ENCODE results near the gene CATSPERB.

DNA sequence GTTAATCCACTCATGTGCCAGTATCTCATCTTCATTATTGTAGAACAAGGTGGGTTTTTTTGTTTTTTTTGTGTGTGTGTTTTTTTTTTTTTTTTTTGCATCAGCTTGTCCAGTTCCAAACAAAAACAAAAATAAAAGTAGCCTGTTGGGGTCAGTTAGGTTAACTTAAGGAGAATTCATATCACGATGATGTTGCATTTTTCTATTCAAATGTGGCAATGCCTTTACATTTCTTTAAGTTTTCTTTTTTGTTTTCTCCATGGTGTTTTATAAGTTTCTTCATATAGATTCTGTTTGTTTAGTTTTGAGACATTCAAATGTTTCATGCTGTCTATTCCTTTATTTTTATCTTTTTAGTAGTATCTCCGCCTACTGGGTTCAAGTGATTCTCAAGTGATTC, 16.2 kb upstream of the CATSPERB start:
- no peak for TF ChIP-seq POLR2A (IDR thresholded peaks at IDR 0.05)
- TF ChIP-seq, protein P1, sequence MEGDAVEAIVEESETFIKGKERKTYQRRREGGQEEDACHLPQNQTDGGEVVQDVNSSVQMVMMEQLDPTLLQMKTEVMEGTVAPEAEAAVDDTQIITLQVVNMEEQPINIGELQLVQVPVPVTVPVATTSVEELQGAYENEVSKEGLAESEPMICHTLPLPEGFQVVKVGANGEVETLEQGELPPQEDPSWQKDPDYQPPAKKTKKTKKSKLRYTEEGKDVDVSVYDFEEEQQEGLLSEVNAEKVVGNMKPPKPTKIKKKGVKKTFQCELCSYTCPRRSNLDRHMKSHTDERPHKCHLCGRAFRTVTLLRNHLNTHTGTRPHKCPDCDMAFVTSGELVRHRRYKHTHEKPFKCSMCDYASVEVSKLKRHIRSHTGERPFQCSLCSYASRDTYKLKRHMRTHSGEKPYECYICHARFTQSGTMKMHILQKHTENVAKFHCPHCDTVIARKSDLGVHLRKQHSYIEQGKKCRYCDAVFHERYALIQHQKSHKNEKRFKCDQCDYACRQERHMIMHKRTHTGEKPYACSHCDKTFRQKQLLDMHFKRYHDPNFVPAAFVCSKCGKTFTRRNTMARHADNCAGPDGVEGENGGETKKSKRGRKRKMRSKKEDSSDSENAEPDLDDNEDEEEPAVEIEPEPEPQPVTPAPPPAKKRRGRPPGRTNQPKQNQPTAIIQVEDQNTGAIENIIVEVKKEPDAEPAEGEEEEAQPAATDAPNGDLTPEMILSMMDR (IDR thresholded peaks at IDR 0.05): no peak
- no peak for TF ChIP-seq EP300 (IDR thresholded peaks at IDR 0.05)

Data from tibial nerve (tissue), 4 donors.